Natural killer cell (primary cell): ENCODE results near the gene PRKAR1B. TPM values are rescaled to one million over a fixed set of nuclear protein-coding genes. Genes with fewer than 3 reads are reported as not detected.

Source experiments
- ATAC-seq, 3 donors: fragments of 150-1000 bp in 2 of 3; fragments of 200-7000 bp in 1 of 3; cut with Tn5 transposase; 1 replicate in 1 of 3; 2 replicates in 2 of 3; pipeline ENCODE4 v1.10.0; 2021; ENCODE audit warnings: mild to moderate bottlenecking in 2 of 3, moderate library complexity in 2 of 3
- DNase-seq, 2 donors: peaks; one replicate each; pipeline versions ENCODE4 v3.0.0 to v3.0.0-alpha.2; 2013 to 2021; ENCODE audit warnings: mixed read lengths in 1 of 2
- H3K27ac ChIP-seq: one replicate; pipeline ENCODE4 v1.5.1; 2013; ENCODE audit warnings: mild to moderate bottlenecking, low read length
- H3K27me3 ChIP-seq: one replicate; pipeline ENCODE4 v1.6.1; 2013; ENCODE audit warnings: low read length; ENCODE audit not compliant: control insufficient read depth, insufficient read depth
- H3K36me3 ChIP-seq: one replicate; pipeline ENCODE4 v1.6.1; 2013; ENCODE audit warnings: low read length; ENCODE audit not compliant: control insufficient read depth, insufficient read depth
- H3K4me1 ChIP-seq: one replicate; pipeline ENCODE4 v1.6.1; 2013; ENCODE audit warnings: low read length; ENCODE audit not compliant: control insufficient read depth, insufficient read depth
- H3K4me3 ChIP-seq: one replicate; pipeline ENCODE4 v1.5.1; 2013; ENCODE audit warnings: low read length
- H3K9me3 ChIP-seq: one replicate; pipeline ENCODE4 v1.6.1; 2013; ENCODE audit warnings: low read length; ENCODE audit not compliant: control insufficient read depth, insufficient read depth
- H3K27ac Mint-ChIP-seq, 2 donors: one replicate each; pipeline ENCODE4 v1.8.0; 2022; ENCODE audit warnings: mild to moderate bottlenecking in 2 of 2, mixed read lengths in 2 of 2, moderate library complexity in 1 of 2
- H3K27me3 Mint-ChIP-seq, 2 donors: one replicate each; pipeline ENCODE4 v1.8.0; 2022; ENCODE audit warnings: low read depth in 2 of 2, mixed read lengths in 2 of 2
- H3K36me3 Mint-ChIP-seq: one replicate; pipeline ENCODE4 v1.8.0; 2022; ENCODE audit warnings: mixed read lengths
- H3K4me1 Mint-ChIP-seq, 2 donors: one replicate each; pipeline ENCODE4 v1.8.0; 2022; ENCODE audit warnings: mixed read lengths in 2 of 2
- H3K4me3 Mint-ChIP-seq: one replicate; pipeline ENCODE4 v1.8.0; 2022; ENCODE audit warnings: mild to moderate bottlenecking, moderate library complexity, mixed read lengths
- H3K9me3 Mint-ChIP-seq, 2 donors: one replicate each; pipeline ENCODE4 v1.8.0; 2022; ENCODE audit warnings: mixed read lengths in 2 of 2
- WGBS: methylation state at CpG from one replicate; pipeline ENCODE4 v1.1.7; 2013; ENCODE audit warnings: missing lambda C conversion rate; ENCODE audit not compliant: insufficient coverage; 5-methylcytosine and 5-hydroxymethylcytosine counted together
- intact Hi-C: fragments of 100-400 bp; cut with micrococcal nuclease; formaldehyde crosslinking; loops from one replicate; pipeline ENCODE4 v1.14.2; 2022
- total RNA-seq, 4 donors: library from RNA; stranded (reverse); fragments of 120-200 nt in 1 of 4; gene quantifications; one replicate each; pipeline versions ENCODE4 v1.2.3 to v1.2.4, GENCODE V29; 2013 to 2022
- TF ChIP-seq, protein P1 (sequence below): fragments of 200-600 bp; IDR thresholded peaks from one replicate; pipeline ENCODE4 v1.8.0; 2022; ENCODE audit warnings: antibody characterized with exemption

The PRKAR1B gene
- total RNA-seq, 3 donors from 2014 or later (not counting 1 experiment from before 2014, with no cell fraction given) = 2.4 to 3.8 (median 3.0) TPM

DNA sequence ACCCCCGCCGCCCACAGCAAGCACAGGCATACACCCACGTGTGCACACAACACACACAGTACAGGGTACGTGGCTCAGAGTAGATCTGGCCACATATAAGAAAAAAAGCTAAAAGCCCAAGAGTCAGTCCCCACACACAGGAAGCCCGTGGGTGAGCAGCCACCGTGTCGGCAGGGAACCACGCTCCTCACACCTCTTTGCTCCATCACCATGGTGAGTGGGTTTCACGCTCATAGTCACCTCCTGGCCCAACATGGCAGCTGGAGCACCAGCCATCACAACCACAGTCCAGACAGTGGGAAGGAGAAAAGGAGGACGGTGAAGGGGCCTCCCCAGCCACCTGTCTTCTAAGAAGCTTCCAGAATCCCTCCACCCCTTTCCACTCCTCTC lies 131.5 kb downstream of the PRKAR1B start:
- peaks cover 13 to 36% of the 10 kb centered on the region in 2 donors for H3K4me1 Mint-ChIP-seq
- H3K27me3 Mint-ChIP-seq = peaks cover 7 to 13% of the 10 kb centered on the region in 2 donors
- Histone ChIP-seq H3K4me1 (peaks cover 58% of the 10 kb centered on the region), H3K27ac (peak overlapping the region; percentile 49), H3K9me3 (peaks cover 7% of the 10 kb centered on the region), H3K36me3 (no peaks in the 10 kb centered on the region), H3K4me3 (no peak overlapping the region), H3K27me3 (no peaks in the 10 kb centered on the region)
- intact Hi-C loops = no loop called here
- peak overlapping the region; percentile 77 to 82 for H3K27ac Mint-ChIP-seq
- no peaks in the 10 kb centered on the region for H3K9me3 Mint-ChIP-seq
- TF ChIP-seq, protein P1, sequence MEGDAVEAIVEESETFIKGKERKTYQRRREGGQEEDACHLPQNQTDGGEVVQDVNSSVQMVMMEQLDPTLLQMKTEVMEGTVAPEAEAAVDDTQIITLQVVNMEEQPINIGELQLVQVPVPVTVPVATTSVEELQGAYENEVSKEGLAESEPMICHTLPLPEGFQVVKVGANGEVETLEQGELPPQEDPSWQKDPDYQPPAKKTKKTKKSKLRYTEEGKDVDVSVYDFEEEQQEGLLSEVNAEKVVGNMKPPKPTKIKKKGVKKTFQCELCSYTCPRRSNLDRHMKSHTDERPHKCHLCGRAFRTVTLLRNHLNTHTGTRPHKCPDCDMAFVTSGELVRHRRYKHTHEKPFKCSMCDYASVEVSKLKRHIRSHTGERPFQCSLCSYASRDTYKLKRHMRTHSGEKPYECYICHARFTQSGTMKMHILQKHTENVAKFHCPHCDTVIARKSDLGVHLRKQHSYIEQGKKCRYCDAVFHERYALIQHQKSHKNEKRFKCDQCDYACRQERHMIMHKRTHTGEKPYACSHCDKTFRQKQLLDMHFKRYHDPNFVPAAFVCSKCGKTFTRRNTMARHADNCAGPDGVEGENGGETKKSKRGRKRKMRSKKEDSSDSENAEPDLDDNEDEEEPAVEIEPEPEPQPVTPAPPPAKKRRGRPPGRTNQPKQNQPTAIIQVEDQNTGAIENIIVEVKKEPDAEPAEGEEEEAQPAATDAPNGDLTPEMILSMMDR = no peak
- WGBS = 22% methylated on average over 8 of the region's 10 CpGs
- H3K36me3 Mint-ChIP-seq = no peaks in the 10 kb centered on the region
- ATAC-seq = peak; percentile 73 to 93 (median 86)
- peak; percentile 49 to 52 for DNase-seq
- H3K4me3 Mint-ChIP-seq = peak overlapping the region; percentile 25

DNA sequence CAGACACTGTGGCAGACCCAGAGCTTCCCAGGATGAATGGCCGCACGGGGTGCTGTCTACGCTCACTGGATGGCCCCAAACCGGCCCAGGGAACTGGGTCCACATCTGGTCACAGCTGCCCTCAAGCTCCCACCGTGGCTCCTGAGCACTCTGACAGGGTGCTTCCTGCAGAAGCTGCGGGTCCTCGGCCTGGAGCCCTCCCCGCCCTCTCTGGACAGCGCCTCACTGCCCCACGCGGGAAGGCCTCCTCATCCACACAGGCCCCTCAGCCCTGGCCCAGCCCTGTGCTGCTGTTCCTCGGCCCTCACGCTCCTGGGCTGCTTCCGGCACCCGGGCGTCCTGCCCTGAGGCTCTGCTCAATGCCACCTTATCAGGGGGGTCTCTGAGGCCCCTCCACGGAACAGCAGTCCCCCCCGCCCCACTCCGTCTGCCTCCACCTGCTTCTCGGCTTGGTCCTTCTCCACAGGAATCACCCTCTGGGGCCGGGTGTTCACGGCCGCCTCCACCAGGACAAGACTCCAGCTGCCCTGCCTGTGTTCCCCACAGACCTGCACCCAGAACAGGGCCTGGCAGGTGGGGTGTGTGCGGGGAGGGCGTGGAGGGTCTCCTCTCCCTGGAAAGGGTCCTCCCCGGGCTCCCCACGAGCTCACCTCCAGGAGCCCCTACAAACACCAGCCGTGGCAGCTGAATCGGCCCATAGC lies 132.0 kb downstream of the PRKAR1B start:
- Mint-ChIP-seq H3K27me3 (peaks cover 7 to 13% of the 10 kb centered on the region in 2 donors), H3K36me3 (no peaks in the 10 kb centered on the region), H3K9me3 (no peaks in the 10 kb centered on the region), H3K4me1 (peaks cover 13 to 36% of the 10 kb centered on the region in 2 donors), H3K27ac (peak overlapping the region; percentile 77 to 82), H3K4me3 (no peak overlapping the region)
- Histone ChIP-seq H3K36me3 (no peaks in the 10 kb centered on the region), H3K4me1 (peaks cover 53% of the 10 kb centered on the region), H3K27ac (peak overlapping the region; percentile 49), H3K4me3 (no peak overlapping the region), H3K27me3 (no peaks in the 10 kb centered on the region), H3K9me3 (peaks cover 7% of the 10 kb centered on the region)
- 92% methylated on average over 29 of the region's 29 CpGs for whole genome bisulfite sequencing
- TF ChIP-seq, protein P1 = no peak
- ATAC-seq = no peak
- intact Hi-C loops = no loop called here
- DNase-seq = no peak

DNA sequence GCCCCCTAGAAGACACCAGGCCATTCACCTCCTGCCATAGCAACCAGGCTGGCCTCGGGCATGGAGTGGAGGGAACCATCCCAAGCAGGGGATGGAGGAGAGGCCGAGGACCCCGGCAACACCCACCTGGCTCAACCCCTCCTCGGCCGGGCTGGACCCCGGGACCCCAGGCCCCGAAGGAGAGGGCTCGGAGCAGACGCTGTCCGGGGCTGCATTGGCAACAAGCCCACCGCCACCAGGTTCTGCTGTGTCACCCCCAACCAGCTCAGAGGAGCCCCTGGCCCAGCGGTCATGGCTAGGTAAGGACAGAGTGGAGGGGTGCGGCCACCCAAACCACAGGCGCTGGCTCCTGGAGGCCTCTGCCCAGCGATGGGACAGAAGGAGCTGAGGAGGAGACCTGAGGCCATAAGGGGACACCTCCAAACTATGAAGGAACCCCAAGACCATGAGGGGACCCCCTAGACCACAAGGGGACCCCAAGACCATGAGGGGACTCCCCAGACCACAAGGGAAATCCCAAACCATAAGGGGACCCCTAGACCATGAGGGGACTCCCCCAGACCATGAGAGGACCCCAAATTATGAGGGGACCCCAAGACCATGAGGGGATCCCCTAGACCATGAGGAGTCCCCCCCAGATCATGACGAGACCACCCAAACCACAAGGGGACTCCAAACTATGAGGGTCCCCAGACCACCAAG lies 132.7 kb downstream of the PRKAR1B start:
- DNase-seq (no peak), ATAC-seq (no peak)
- Mint-ChIP-seq H3K27ac (peak overlapping the region in 1 of 2 donors; percentile 82), H3K4me3 (no peak overlapping the region), H3K9me3 (no peaks in the 10 kb centered on the region), H3K27me3 (peaks cover 7 to 13% of the 10 kb centered on the region in 2 donors), H3K4me1 (peaks cover 13 to 36% of the 10 kb centered on the region in 2 donors), H3K36me3 (no peaks in the 10 kb centered on the region)
- Histone ChIP-seq H3K27ac (no peak overlapping the region), H3K36me3 (no peaks in the 10 kb centered on the region), H3K4me3 (no peak overlapping the region), H3K9me3 (peaks cover 7% of the 10 kb centered on the region), H3K4me1 (peaks cover 46% of the 10 kb centered on the region), H3K27me3 (no peaks in the 10 kb centered on the region)
- WGBS = 96% methylated on average over 16 of the region's 16 CpGs
- TF ChIP-seq, protein P1 = no peak
- intact Hi-C loops = no loop called here
